ENCODE data around the gene TCF7.

The TCF7 gene

GRCh38 chr5:134093351-134093750 lies 21.1 kb upstream of the TCF7 start:
- no peak for DNase-seq (ENCODE audit: low read depth in 1 of 2, low spot score in 1 of 2)
- H3K27me3 ChIP-seq (ENCODE audit: insufficient read depth, poor library complexity, severe bottlenecking) = no peaks in the 10 kb centered on the region
- no peak for TF ChIP-seq REST (IDR thresholded peaks at IDR 0.05; ENCODE audit: insufficient replicate concordance, low read depth)
- no peak for TF ChIP-seq GABPA (IDR thresholded peaks at IDR 0.05; ENCODE audit: low read depth)
- TF ChIP-seq CTCF (IDR thresholded peaks at IDR 0.05; ENCODE audit: insufficient read depth, low read length) = no peak
- TF ChIP-seq SPI1 (IDR thresholded peaks at IDR 0.05; ENCODE audit: borderline replicate concordance, low read depth) = no peak
- no peak for TF ChIP-seq POLR2AphosphoS5 (IDR thresholded peaks at IDR 0.05; ENCODE audit: low read depth)
- no peak overlapping the region for H3K27ac ChIP-seq (replicated peaks)
- H3K4me3 ChIP-seq (replicated peaks; ENCODE audit: insufficient read depth, low read length) = no peak overlapping the region

- no peak overlapping the region for H3K4me3 ChIP-seq (replicated peaks; ENCODE audit: insufficient read depth, low read length)
- TF ChIP-seq SPI1 (IDR thresholded peaks at IDR 0.05; ENCODE audit: borderline replicate concordance, low read depth) (no peak), REST (IDR thresholded peaks at IDR 0.05; ENCODE audit: insufficient replicate concordance, low read depth) (no peak), GABPA (IDR thresholded peaks at IDR 0.05; ENCODE audit: low read depth) (no peak), POLR2AphosphoS5 (IDR thresholded peaks at IDR 0.05; ENCODE audit: low read depth) (no peak), CTCF (IDR thresholded peaks at IDR 0.05; ENCODE audit: insufficient read depth, low read length) (no peak)
- no peak overlapping the region for H3K27ac ChIP-seq (replicated peaks)
- DNase-seq (ENCODE audit: low read depth in 1 of 2, low spot score in 1 of 2) = no peak
- no peaks in the 10 kb centered on the region for H3K27me3 ChIP-seq (ENCODE audit: insufficient read depth, poor library complexity, severe bottlenecking)
Observed at GRCh38 chr5:134095293-134095692, 19.2 kb upstream of the TCF7 start.

- no peak for DNase-seq (ENCODE audit: low read depth in 1 of 2, low spot score in 1 of 2)
- no peak overlapping the region for H3K4me3 ChIP-seq (replicated peaks; ENCODE audit: insufficient read depth, low read length)
- no peak for TF ChIP-seq POLR2AphosphoS5 (IDR thresholded peaks at IDR 0.05; ENCODE audit: low read depth)
- TF ChIP-seq REST (IDR thresholded peaks at IDR 0.05; ENCODE audit: insufficient replicate concordance, low read depth) = no peak
- no peak for TF ChIP-seq SPI1 (IDR thresholded peaks at IDR 0.05; ENCODE audit: borderline replicate concordance, low read depth)
- TF ChIP-seq GABPA (IDR thresholded peaks at IDR 0.05; ENCODE audit: low read depth) = no peak
- TF ChIP-seq CTCF (IDR thresholded peaks at IDR 0.05; ENCODE audit: insufficient read depth, low read length) = no peak
- no peak overlapping the region for H3K27ac ChIP-seq (replicated peaks)
- H3K27me3 ChIP-seq (ENCODE audit: insufficient read depth, poor library complexity, severe bottlenecking) = no peaks in the 10 kb centered on the region
Observed at GRCh38 chr5:134095887-134096589, 18.4 kb upstream of the TCF7 start.

All from HL-60 (cell line).